Measurements from ENCODE around the gene EXD3. TPM values are rescaled to one million over a fixed set of nuclear protein-coding genes. Genes with fewer than 3 reads are reported as not detected.

The EXD3 gene
- total RNA-seq, 1 experiment from 2014 or later, result 15.3 TPM

DNA sequence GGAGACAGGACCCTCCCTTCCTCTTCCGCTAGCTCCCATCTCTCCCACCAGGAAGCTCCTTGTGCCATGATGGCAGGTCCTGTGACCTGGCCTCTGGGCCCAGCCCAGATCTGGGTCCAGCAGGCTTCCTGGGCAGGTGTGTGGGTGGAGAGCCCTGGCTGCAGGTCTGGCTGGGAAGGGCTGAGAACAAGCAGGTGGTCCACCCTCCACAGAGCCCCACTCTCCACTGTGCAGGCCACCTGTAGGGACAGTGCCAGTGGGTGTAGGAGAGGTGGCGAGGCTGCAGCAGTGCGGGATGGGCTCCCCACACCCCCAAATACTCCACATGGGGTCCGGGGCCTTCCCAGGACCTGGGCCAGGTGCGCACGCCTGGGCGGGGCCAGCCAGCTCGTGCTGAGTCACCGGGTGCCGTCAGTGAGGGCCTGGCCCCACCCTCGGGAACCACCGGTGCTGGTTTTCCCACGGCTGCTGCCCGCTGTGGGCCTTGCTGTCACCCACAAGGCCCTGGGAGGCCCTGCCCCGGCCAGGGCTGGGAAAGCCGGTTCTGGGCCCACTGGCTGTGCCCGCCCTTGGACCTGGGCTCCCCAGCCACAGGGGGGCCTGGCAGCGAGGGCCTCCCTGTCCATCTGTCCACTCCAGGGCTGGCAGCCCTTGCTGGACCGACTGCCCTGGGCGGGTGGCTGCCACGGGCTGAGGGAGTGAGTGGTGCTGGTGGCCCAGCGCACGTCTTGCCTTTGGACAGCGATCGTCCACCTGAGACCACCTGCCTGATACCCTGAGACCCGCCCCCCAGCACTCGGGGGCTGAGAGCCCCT, 111.6 kb downstream of the EXD3 start:
- H3K9me3 Mint-ChIP-seq, result no peaks in the 10 kb centered on the region
- no peak overlapping the region for H4K91ac ChIP-seq (ENCODE audit: insufficient read length, low read depth, low read length)
- no peak overlapping the region for H2AK5ac ChIP-seq (ENCODE audit: insufficient read length, low read length)
- H3T11ph ChIP-seq (ENCODE audit: low read length), result no peak overlapping the region
- TF ChIP-seq, protein P1, sequence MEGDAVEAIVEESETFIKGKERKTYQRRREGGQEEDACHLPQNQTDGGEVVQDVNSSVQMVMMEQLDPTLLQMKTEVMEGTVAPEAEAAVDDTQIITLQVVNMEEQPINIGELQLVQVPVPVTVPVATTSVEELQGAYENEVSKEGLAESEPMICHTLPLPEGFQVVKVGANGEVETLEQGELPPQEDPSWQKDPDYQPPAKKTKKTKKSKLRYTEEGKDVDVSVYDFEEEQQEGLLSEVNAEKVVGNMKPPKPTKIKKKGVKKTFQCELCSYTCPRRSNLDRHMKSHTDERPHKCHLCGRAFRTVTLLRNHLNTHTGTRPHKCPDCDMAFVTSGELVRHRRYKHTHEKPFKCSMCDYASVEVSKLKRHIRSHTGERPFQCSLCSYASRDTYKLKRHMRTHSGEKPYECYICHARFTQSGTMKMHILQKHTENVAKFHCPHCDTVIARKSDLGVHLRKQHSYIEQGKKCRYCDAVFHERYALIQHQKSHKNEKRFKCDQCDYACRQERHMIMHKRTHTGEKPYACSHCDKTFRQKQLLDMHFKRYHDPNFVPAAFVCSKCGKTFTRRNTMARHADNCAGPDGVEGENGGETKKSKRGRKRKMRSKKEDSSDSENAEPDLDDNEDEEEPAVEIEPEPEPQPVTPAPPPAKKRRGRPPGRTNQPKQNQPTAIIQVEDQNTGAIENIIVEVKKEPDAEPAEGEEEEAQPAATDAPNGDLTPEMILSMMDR (conservative IDR thresholded peaks at IDR 0.05), result no peak
- no peak overlapping the region for H4K5ac ChIP-seq (ENCODE audit: insufficient read length, low read depth, low read length)
- H3K27ac ChIP-seq (ENCODE audit: insufficient read length, low read depth, low read length), result no peak overlapping the region
- no peak overlapping the region for H3K14ac ChIP-seq (ENCODE audit: insufficient read depth, low read length)
- H3K18ac ChIP-seq (ENCODE audit: insufficient read length, low read depth, low read length), result no peak overlapping the region
- H4K20me1 ChIP-seq (ENCODE audit: control insufficient read depth, insufficient read depth, insufficient read length), result no peaks in the 10 kb centered on the region
- H3K79me1 ChIP-seq (ENCODE audit: insufficient read depth, low read depth, low read length, poor library complexity, severe bottlenecking), result no peaks in the 10 kb centered on the region
- WGBS (ENCODE audit: extremely low coverage, insufficient read length, low lambda C conversion rate), result no CpG with 5 or more reads among the region's 27 CpGs
- no peak overlapping the region for H2BK20ac ChIP-seq (ENCODE audit: low read depth, low read length, poor library complexity, severe bottlenecking)
- H3K23me2 ChIP-seq (ENCODE audit: insufficient read length, low read depth, low read length, poor library complexity, severe bottlenecking), result no peaks in the 10 kb centered on the region
- no peaks in the 10 kb centered on the region; the same call in 1 of the 2 replicates for H3K27me3 Mint-ChIP-seq (ENCODE audit: low read depth)
- H3K4me1 Mint-ChIP-seq, result peaks cover 6 to 20% of the 10 kb centered on the region in 2 experiments; a peak in 3 of 4 replicates
- peak; percentile 65 for DNase-seq
- H3K4me1 ChIP-seq (ENCODE audit: insufficient read depth, low read length), result no peaks in the 10 kb centered on the region; the same call in 1 of the 2 replicates
- H3K79me2 ChIP-seq (ENCODE audit: insufficient read depth, low read length), result no peaks in the 10 kb centered on the region
- H2BK12ac ChIP-seq (ENCODE audit: insufficient read length, low read depth, low read length), result no peak overlapping the region
- no peak overlapping the region for H3K4me2 ChIP-seq (ENCODE audit: insufficient read depth, insufficient read length, low read length)
- no peak overlapping the region for H2BK120ac ChIP-seq (ENCODE audit: low read depth, low read length, poor library complexity, severe bottlenecking)
- no peak overlapping the region for H2BK15ac ChIP-seq (ENCODE audit: low read depth, low read length)
- no peaks in the 10 kb centered on the region for H3K27me3 ChIP-seq (ENCODE audit: insufficient read depth, low read length)
- no peak overlapping the region; a peak in 1 of 7 replicates for H3K27ac Mint-ChIP-seq
- no peak overlapping the region for H2BK5ac ChIP-seq (ENCODE audit: insufficient read length, low read length)
- no peak overlapping the region for H3K23ac ChIP-seq (ENCODE audit: insufficient read length, low read depth, low read length)
- no peak overlapping the region for H3K9ac ChIP-seq (ENCODE audit: extremely low read depth, insufficient read length, low read length)
- no peaks in the 10 kb centered on the region for H3K36me3 Mint-ChIP-seq (ENCODE audit: insufficient read depth in 1 of 3, low read depth in 3 of 3)
- H3K4ac ChIP-seq (ENCODE audit: low read depth, low read length), result no peak overlapping the region
- H3K4me3 Mint-ChIP-seq, result no peak overlapping the region
- H3K9me3 ChIP-seq (ENCODE audit: control insufficient read depth, low read depth, low read length), result no peaks in the 10 kb centered on the region
- no peak overlapping the region for H2AFZ ChIP-seq (ENCODE audit: low read length)
- H3K56ac ChIP-seq (ENCODE audit: insufficient read length, low read depth, low read length), result no peak overlapping the region
- H4K8ac ChIP-seq (replicated peaks; ENCODE audit: insufficient read length, low read depth, low read length), result no peak overlapping the region
